DMS114 treated with DMSO at 0.1 percent for 48 hours (cell line): ENCODE results near the gene NINL.

Experiments
- DNase-seq: peaks from one replicate; lab custom pipeline; 2025; ENCODE audit not compliant: unreplicated experiment; lab: John Stamatoyannopoulos, UW

Gene NINL

DNA sequence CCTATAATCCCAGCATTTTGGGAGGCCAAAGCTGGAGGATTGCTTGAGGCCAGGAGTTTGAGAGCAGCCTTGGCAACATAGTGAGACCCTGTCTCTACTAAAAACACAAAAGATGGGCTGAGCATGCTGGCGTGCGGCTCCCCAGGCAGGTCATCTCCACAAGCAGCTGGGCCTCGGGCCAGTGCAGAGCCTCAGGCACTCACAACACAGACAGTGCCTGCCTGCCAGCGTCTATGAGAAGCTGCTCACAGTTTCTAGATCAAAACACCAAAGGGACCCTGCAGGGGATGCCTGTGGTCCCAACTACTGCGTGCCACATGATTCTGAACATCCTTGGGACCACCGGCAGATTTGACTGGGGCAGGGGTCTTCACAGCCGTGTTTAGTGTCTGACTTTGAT, 118.5 kb downstream of the NINL start:
- no peak for DNase-seq

DNA sequence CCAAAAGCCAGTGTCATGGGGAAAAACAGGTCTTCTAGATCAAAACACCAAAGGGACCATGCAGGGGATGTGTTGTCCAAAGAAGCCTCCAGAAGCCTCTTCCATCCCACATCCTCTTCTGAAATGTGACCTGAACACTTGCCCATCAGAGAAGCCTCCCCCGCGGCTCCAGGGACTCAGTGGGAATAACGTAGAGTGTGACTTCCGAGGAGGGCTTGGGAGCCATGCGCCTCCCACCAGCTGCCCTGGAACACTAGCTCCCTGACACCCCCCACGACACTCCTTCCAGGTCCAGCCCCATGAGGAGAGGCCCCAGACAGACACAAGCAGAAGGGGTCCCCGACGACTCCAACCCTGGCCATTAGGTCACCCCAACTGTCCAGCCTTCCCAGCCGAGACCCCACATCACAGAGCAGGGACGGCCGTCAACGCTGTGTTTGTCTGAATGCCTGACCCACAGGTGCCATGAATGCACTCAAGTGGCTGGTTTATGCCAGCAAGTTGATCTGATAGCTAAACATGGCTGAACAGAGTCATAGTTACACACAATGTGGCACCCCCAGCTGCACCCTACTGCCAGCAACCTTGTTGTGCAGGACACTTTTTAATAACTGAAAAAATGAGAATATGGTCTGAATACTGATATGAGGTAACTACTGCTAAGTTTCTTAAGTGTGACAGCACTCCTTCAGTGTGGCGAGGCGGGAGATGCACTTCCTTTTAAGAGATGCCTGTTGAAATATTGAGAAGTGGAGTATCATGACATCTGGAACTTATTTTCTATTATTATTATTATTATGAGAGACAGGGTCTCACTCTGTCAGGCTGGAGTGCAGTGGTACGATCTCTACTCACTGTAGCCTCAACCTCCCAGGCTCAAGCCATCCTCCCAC, 119.8 kb downstream of the NINL start:
- no peak for DNase-seq

DNA sequence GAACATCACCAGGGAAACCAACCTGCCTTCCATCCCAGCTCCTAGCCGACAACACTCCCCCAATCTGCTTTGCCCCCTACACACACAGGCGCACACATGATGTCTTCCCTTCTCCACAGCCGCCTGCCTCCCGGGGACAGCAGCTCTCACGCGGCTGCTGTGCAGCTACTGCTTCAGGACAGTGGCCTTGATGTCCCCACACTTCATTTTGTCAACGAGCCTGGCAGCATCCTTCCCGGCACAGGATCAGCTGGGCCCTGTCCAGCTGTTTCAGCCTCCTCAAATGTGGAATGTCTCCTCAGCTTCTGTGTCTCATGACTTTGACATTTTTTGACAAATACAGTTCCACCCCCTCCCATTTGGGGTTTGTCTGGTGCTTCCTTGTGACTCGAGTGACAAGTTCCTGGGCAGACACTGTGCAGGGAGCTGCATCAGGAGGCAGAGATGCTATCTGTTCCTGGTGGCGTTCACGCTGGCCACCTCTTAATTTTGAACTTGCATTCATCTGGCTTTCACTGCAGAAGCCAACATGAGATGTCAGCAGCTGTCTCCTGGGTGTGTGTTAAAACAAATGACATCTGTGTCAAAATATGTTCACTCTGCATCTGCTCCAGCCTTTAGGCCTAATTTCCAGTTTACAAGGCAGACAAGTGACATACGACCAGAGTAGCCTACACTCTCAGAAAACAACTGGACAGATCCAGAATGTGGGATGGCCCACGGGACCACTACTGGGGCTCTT, 120.7 kb downstream of the NINL start:
- DNase-seq: no peak

DNA sequence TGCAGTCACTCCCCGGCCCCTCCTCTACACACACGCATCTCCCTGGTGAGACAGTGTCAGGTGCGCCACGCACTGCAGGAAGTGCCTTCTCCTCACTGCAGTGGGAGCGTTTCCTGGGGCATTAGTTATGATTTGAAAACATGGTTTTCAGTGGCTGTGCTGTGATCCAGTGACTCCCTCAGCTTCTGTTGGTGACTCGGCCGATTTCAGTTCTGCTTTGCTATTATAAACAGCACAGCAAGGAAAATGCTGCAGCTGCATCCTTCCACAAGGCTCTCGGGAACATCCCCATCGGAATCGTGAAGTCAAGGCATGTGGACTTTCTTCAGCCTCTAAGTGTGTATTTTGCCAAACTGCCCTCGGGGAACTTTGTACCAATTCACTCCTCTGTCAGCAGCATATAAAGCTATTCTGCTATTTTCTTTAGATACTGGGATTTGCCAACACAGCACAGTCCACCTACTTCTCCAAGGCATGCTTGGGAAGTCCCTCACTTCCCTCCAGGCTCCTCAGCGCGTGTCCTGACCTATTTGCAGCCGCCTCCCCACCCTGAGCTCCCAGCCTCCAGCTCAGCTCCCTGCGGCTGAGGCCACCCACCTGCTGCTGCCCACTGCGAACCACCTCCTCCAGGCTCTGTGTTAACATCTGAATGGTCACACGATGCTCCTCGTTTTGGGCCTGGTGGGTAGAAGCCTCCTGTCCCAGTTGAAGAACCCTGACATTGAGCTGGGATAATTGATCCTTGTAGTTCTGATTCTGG, 123.4 kb downstream of the NINL start:
- DNase-seq: no peak

DNA sequence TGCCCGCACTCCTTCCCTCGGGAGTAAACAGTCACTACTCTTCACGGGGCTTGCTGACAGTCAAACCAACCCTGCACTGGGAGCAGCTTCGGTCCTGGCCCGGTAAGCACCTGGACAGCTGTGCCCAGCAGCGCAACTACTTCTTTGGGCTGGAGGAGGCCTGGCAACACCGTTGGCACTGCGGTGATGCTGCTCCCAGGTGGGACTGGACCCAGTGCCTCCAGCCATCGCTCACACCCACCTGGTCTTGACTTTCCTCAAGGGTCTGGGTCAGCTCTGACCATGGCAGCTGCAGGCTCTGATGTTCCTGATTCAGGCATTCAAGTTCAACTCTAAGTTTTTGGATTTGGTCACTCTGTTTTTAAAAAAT, 124.1 kb downstream of the NINL start:
- no peak for DNase-seq

DNA sequence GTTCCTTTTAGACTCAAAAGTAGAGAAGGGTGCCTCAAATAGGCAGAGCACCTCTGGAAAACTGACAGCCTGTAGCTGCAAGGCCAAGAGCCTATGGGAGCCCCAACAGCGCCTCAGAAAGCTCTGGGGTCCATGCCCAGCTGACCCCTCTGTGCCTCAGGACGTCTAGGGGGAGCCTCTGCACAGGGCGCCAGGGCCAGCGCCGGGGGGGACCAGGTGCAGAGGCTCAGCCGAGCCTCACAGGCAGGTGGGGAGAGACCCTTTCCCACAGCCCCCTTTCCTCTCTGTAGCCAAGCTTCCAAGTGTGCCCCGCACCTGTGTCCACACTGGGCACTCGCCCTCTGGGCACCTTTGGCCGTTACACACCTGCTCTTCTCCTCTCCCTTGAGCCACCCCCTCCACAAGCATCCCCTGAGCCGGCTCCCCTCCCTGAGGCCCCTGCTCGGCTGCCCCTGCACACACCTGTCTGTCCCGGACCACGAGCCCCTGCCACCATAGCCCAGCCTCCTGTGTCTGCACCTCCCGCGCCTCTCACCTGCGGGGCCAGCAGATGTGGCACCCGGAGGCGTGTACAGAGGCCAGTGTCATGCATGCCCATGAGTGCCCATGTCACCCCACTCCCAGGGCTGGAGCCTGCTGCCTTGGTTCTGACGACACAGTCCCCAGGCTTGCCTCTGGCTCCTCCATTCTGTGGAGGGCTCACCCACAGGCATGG, 124.6 kb downstream of the NINL start:
- no peak for DNase-seq

DNA sequence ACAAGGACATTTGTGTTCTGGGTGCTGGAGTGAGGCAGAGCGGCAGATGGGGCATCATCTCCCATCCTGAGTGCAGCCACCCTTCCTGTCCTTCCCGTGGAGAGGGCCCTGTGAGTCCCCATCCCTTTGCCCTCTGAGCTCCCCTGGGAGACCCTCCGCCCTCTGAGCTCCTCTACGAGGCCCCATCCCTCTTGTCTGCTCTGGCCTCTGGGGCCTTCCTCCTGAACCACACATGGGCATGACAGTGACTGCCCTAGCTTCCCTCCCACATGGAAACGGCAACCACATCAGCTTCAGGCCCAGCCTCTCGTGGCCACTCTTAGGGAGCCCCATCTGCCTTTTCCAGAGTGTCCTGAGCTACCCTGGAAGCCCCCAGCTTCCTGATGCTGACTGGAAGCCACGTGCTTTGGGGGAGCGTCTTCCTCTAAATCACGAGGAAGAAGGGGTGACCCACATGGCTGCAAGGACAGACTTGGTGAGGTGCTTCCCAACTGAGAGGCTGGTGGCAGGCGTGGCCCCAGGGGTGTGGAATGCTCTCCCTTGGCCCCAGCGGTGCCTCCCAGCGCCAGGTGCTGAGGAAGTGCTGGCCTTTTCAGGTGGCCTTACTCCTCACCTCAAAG, 125.3 kb downstream of the NINL start:
- DNase-seq: no peak

DNA sequence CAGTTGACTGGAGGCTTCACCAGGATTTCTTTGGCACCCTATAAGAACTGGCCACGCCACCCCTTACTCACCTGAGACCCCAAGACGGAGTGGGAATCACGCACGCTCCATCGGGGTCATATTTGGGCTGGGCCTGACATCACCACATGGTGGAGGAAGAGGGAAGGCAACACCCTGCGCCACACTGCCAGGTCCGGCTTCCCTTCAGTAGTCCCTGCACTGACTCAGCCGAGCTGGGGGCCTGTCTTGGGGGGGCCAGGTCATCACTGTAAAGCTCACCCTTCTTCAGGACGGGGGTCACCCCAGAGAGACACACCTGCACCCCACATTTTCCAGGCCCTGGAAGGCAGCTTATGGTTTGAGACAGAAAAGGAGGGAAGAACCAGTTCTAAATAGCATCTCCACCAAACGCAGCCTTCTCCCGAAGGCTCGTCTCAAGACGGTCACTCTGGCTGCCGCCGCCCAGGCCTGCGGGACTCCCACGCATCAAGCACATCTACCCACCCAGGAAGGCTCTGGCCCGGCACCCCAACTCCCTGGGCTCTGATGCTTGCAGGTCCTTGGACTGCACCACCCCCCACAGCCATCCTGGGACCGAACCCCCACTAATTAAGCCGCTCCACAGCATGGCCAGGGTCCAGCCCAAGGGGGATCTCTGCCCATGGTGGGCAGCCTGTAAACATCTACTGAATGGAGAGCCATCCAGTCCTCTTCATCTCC, 126.1 kb downstream of the NINL start:
- DNase-seq: no peak

DNA sequence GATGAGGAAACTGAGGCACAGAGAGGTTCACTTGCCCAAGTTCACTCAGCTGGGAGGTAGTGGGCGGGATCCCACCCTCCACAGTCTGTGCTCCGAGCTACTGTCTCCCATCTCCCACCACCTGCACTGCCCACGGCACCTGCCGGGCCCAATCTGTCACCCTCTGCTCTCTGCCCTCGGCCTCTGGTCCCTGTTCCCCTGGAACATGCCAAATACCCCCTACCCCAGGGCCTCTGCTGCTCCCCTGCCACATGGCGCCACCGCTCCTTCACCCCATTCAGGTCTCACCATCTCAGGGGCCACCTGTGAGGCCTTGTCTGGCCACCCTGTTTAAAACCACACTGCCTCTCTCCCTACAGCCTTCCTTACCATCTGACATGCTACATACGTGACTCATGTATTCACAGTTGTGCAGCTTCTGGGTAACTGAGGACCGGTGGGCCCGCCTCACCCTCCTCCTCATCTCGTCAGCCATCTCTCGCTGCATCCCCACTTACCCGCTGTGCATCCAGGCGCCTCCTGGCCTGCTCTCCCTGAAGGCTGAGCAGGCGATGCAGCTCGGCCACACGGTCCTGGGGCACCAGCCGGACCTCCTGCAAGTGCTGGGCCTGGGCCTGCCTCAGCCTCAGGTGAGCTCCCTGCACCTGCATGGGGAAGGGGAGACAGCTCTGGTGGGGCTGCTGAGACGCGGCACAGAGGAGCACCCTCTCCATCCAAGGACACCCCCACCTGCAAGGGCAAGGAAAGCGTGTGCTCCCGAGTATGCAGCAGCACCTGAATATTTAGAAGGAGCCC, 127.2 kb downstream of the NINL start:
- DNase-seq: no peak

DNA sequence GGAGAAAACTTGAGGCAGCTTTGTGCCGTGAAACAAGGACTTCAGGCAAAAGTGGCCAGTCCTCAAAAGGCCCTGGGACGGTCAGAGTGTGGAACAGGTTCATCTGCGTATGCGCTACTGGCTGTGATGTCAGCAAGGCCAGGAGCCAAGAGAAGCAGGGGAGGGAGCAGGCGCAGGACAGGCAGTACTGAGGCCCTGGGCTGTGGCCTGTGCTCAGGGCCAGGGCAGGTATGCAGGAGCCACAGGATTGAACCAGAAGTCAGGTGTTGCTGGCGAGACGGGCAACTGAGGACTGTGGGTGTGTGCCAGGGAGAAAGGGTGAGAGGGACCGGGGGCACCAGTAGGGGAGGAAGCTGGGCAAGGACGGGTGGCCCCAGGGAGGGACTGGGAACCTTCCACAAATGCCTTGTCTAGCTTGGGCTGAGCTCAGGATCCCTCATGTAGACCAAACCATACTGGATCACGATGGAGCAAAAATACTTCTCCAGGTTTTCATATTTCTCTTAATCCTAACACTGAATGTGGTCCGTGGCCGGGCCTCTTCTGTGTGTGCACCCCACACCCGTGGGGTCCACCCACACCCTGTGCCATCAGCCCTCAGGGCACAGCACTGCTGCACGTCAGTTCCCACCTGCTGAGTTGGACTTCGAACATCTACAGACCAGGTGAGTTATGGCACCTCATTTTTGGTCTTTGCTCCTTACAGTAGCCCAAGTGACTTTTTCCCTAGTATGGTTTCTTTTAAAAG, 131.0 kb downstream of the NINL start:
- no peak for DNase-seq

DNA sequence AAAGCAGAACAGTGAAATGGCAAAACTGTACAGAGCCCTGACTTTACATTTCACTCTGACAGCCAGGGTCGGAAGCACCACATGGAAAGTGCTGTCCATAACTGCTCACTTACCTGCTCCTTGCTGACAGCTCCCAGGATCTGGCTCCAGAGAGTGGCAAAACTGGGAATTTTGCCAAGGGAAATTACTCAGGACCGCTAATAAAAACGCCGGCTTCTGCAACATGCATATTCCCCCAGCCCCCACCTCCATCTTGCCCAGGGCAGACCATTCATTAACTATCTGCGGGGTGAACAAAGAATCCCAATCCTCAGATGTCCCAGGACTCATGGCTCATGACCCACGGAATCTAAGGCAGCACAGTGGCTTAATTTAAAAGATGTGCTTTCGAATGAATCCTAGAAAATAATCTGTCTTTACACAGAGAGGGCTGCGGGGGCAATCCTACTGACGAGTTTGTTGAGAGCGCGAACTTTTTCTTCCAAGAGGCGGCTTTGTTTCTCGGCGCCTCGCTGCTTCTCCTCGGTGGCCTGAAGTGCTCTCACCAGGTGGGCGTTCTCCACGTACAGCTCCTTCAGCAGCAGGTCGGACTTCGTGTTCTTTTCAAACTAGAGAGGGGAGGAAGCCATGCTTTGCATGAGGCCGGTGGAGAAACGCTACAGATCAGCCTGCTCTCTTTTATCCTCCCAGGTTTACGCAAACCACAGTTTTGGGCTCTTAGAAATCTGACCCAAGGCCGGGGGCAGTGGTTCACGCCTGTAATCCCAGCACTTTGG, 132.1 kb downstream of the NINL start:
- no peak for DNase-seq

DNA sequence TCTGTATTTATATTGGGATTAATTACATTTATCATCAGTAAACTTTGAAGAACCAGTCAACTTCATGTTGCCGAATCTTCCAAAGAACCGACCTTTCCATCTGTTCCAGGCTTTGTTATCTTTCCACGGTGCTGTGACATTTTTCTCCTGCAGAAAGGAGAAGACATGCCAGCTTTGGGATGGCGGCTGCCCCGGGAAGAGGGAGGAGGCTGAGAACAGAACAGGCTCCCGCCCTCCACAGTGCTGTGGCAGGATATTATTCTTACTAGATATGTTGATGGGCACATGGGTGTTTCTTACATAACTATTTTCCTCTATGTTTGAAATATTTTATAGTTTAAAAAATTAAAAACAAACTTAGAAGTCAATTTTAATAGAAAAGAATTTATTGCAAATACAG, 133.0 kb downstream of the NINL start:
- no peak for DNase-seq

DNA sequence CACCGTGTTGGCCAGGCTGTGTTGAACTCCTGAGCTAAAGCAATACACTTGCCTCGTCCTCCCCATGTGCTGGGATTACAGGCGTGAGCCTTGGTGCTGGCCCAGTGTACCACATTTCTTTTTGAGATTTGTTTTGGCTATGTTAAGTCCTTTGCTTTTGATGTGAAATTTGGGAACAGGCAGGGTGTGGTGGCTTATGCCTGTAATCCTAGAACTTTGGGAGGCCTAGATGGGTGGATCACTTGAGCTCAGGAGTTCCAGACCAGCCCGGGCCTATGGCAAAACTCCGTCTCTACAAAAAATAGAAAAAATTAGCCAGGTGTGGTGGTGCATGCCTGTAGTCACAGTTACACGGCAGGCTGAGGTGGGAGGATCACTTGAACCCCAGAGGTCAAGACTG, 137.7 kb downstream of the NINL start:
- no peak for DNase-seq

DNA sequence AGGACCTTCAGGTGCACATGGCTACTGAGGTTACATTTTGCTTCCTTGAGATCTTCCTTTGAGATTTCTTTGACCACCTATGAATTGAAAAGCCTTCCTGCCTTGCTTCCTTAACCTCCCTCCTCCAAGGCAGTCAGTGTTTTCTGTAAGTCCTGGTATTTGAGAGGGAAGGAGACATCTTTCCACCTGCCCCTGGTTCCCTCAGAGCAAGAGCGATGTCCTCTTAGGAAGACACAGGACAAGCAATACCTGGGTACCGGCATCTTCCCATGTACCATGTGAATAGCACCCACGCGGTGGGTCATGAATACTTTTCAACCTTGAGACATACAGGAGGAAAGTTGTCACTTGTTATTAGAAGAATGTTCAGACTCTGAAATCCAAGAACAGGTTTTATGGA, 140.8 kb downstream of the NINL start:
- DNase-seq: no peak

DNA sequence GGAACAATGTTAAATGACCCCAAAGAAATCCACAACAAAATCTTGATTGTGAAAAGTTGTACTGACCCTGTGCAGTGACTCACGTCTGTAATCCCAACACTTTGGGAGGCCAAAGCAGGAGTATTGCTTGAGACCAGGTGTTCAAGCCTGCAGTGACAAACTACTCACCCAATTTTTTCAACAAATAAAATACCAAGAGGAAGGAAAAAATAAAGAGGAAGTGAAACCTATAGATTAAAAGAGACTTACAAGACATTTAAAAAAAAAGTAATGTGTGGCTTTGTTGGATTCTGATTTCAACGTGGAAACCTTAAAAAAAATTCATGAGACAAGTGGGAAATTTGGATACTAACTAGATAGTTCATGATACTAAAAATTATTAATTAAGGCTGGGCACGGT, 146.0 kb downstream of the NINL start:
- no peak for DNase-seq

DNA sequence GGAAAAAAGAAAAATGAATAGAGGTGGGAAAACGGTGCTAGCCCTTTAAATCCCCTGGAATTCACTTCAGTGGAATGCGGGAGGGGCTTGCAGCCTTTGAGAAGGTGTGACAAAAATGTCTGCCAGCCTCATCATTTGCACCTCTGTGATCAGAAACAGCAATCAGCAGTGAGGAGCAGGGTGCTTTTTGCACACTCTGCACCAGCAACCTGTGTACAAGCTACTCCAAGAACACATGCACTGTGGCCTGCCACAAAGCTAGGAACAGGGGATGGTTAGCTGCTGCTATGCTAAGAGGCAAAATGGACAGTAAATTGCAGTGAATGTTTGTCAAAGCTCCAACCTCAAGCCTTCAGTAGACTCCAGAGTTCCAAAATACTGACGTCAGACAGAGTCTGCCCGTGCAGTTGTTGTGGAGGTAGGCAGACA, 148.2 kb downstream of the NINL start:
- DNase-seq: no peak

DNA sequence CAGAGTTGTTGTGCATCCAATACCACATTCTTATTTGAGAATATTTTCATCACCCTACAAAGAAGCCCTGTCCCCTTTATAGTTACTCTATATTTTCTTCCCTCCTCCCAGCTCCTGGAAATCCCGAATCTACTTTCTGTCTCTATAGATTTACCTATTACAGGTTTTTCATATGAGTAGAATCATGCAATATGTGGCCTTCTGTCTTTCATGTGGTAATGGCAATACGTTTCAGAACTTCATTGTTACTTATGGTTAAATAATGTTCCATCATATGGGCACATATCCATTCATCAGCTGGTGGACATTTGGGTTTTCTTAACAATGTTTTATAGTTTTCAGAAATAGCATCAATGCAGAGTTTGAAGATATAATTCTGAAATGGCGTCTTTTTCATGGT, 160.8 kb downstream of the NINL start:
- DNase-seq: no peak

DNA sequence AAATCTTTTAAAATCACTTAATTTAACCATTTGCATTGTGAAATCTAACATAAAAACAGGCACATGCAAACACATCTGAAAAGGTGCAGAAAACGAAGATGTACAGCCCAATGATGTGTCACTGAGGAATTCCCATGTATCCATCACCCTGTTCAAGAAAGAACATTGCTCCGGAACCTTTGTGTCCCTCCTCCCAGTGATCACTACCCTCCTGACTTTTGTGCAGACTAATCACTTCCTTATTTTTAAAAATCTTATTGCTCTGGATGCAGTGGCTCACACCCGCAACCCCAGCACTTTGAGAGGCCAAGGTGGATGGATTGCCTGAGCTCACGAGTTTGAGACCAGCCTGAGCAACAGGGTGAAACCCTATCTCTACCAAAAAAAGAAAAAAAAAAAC, 163.3 kb downstream of the NINL start:
- DNase-seq: no peak
